H1 (cell line): ENCODE measurements around the gene CRYBA4. TPM values are rescaled to one million over a fixed set of nuclear protein-coding genes. Genes with fewer than 3 reads are reported as not detected.

Experiments
- CTCF ChIA-PET: fragments of 300-600 bp; sonication (Branson Sonifier 250); formaldehyde crosslinking; loops from one replicate; lab custom pipeline; 2021; ENCODE audit not compliant: partially characterized antibody; lab: Charles Lee
- POLR2A ChIA-PET: fragments of 300-600 bp; sonication (Branson Sonifier 250); formaldehyde crosslinking; loops from one replicate; lab custom pipeline; 2021; ENCODE audit warnings: inconsistent platforms; ENCODE audit not compliant: partially characterized antibody; lab: Charles Lee
- DNase-seq, 2 experiments: peaks; one replicate each; pipeline versions ENCODE4 v3.0.0 to v3.0.0-alpha.2; 2010 to 2022; ENCODE audit warnings: low spot score in 2 of 2, low read depth in 1 of 2, mixed read lengths in 1 of 2
- FAIRE-seq: peaks from 2 replicates; lab custom pipeline; 2011; peaks lifted over from hg19 to GRCh38; lab: Jason Lieb, UNC
- H2AFZ ChIP-seq: 2 replicates; pipeline ENCODE4 v1.8.1; 2012; ENCODE audit warnings: low read length, inconsistent platforms
- H2AK5ac ChIP-seq: 2 replicates; pipeline ENCODE4 v1.6.1; 2013; ENCODE audit warnings: low read depth, low read length
- H2BK120ac ChIP-seq: replicated peaks from 2 replicates; pipeline ENCODE3; 2013; ENCODE audit warnings: low read depth, low read length, inconsistent platforms
- H2BK12ac ChIP-seq: 2 replicates; pipeline ENCODE4 v1.6.1; 2013; ENCODE audit warnings: low read depth, low read length
- H2BK15ac ChIP-seq: 2 replicates; pipeline ENCODE4 v1.6.1; 2013; ENCODE audit warnings: low read length
- H2BK20ac ChIP-seq: 2 replicates; pipeline ENCODE4 v1.6.1; 2013; ENCODE audit warnings: low read length
- H2BK5ac ChIP-seq: 2 replicates; pipeline ENCODE4 v1.6.1; 2013; ENCODE audit warnings: low read depth, low read length
- H3K14ac ChIP-seq: 2 replicates; pipeline ENCODE4 v1.6.1; 2013; ENCODE audit warnings: inconsistent platforms; ENCODE audit not compliant: insufficient read length
- H3K18ac ChIP-seq: 2 replicates; pipeline ENCODE4 v1.6.1; 2013; ENCODE audit warnings: low read length; ENCODE audit errors: extremely low read depth
- H3K23ac ChIP-seq: 2 replicates; pipeline ENCODE4 v1.6.1; 2013; ENCODE audit warnings: inconsistent platforms; ENCODE audit not compliant: insufficient read length
- H3K23me2 ChIP-seq: 2 replicates; pipeline ENCODE4 v1.6.1; 2013; ENCODE audit warnings: low read depth, low read length
- H3K27ac ChIP-seq: 2 replicates; pipeline ENCODE4 v1.6.1; 2011; ENCODE audit warnings: low read depth, low read length, inconsistent platforms
- H3K27me3 ChIP-seq, 4 experiments: replicated peaks in 1 of 4; 1 replicate in 1 of 4; 2 replicates in 3 of 4; pipeline versions ENCODE4 v1.6.1 to v1.8.1; 2011 to 2013; ENCODE audit warnings: low read length in 3 of 4, mild to moderate bottlenecking in 3 of 4, inconsistent platforms in 2 of 4, mixed read lengths in 2 of 4, moderate library complexity in 1 of 4; ENCODE audit not compliant: control insufficient read depth in 3 of 4, insufficient read depth in 3 of 4; ENCODE audit errors: extremely low read depth in 1 of 4
- H3K36me3 ChIP-seq, 4 experiments: 2 replicates each; pipeline versions ENCODE4 v1.6.1 to v1.8.1; 2011 to 2013; ENCODE audit warnings: mild to moderate bottlenecking in 4 of 4, low read length in 3 of 4, moderate library complexity in 2 of 4, control low read depth in 1 of 4, inconsistent platforms in 1 of 4; ENCODE audit not compliant: insufficient read depth in 4 of 4, control insufficient read depth in 2 of 4
- H3K4ac ChIP-seq: replicated peaks from 2 replicates; pipeline ENCODE3; 2013; ENCODE audit warnings: low read length, low read depth, mixed read lengths, inconsistent platforms; ENCODE audit not compliant: insufficient read length
- H3K4me1 ChIP-seq, 4 experiments: replicated peaks in 1 of 4; 1 replicate in 1 of 4; 2 replicates in 3 of 4; pipeline versions ENCODE4 v1.6.1 to v1.8.1; 2011 to 2013; ENCODE audit warnings: low read length in 3 of 4, inconsistent platforms in 2 of 4, mixed read lengths in 1 of 4; ENCODE audit not compliant: insufficient read depth in 4 of 4, control insufficient read depth in 3 of 4
- H3K4me2 ChIP-seq, 2 experiments: 2 replicates each; pipeline versions ENCODE4 v1.6.1 to v1.8.1; 2011 to 2013; ENCODE audit warnings: low read depth in 2 of 2, low read length in 2 of 2, control low read depth in 1 of 2, inconsistent platforms in 1 of 2, mild to moderate bottlenecking in 1 of 2; ENCODE audit not compliant: insufficient read depth in 1 of 2
- H3K4me3 ChIP-seq, 4 experiments: fragments of 200-600, 300-600 bp in 1 of 4; sonication (generic), shearing (Covaris generic), sonication (Bioruptor Twin) in 1 of 4; 2 replicates each; pipeline versions ENCODE4 v1.5.1 to v1.8.1; 2011 to 2016; ENCODE audit warnings: low read length in 4 of 4, low read depth in 3 of 4, control low read depth in 2 of 4, inconsistent platforms in 2 of 4, mild to moderate bottlenecking in 2 of 4, mixed read lengths in 1 of 4, moderate library complexity in 1 of 4; ENCODE audit not compliant: insufficient read depth in 2 of 4; ENCODE audit errors: extremely low read depth in 1 of 4
- H3K56ac ChIP-seq: replicated peaks from 2 replicates; pipeline ENCODE3; 2013; ENCODE audit warnings: low read depth, mild to moderate bottlenecking, mixed read lengths, low read length, inconsistent platforms; ENCODE audit not compliant: insufficient read length
- H3K79me1 ChIP-seq: 2 replicates; pipeline ENCODE4 v1.6.1; 2013; ENCODE audit warnings: low read depth, low read length, control low read depth
- H3K79me2 ChIP-seq, 2 experiments: 2 replicates each; pipeline versions ENCODE4 v1.6.1 to v1.8.1; 2012 to 2013; ENCODE audit warnings: low read length in 2 of 2, mild to moderate bottlenecking in 2 of 2, inconsistent platforms in 1 of 2; ENCODE audit not compliant: insufficient read depth in 2 of 2, control insufficient read depth in 1 of 2
- H3K9ac ChIP-seq, 4 experiments: replicated peaks in 1 of 4; 1 replicate in 1 of 4; 2 replicates in 3 of 4; pipeline versions ENCODE4 v1.6.1 to v1.8.1; 2011 to 2013; ENCODE audit warnings: low read depth in 3 of 4, low read length in 3 of 4, control low read depth in 2 of 4, mild to moderate bottlenecking in 2 of 4, moderate library complexity in 2 of 4, inconsistent platforms in 1 of 4; ENCODE audit errors: extremely low read depth in 1 of 4
- H3K9me3 ChIP-seq, 2 experiments: 2 replicates each; pipeline versions ENCODE4 v1.6.1 to v1.8.1; 2012 to 2013; ENCODE audit warnings: mild to moderate bottlenecking in 2 of 2, moderate library complexity in 2 of 2, control low read depth in 1 of 2, inconsistent platforms in 1 of 2, low read depth in 1 of 2, low read length in 1 of 2, mixed read lengths in 1 of 2; ENCODE audit not compliant: insufficient read depth in 2 of 2
- H4K20me1 ChIP-seq, 2 experiments: replicated peaks in 1 of 2; 2 replicates each; pipeline versions ENCODE3 to v1.8.1; 2011 to 2013; ENCODE audit warnings: inconsistent platforms in 2 of 2, low read length in 2 of 2, mild to moderate bottlenecking in 1 of 2; ENCODE audit not compliant: insufficient read depth in 2 of 2, control insufficient read depth in 1 of 2
- H4K5ac ChIP-seq: 2 replicates; pipeline ENCODE4 v1.6.1; 2013; ENCODE audit warnings: low read length, low read depth, mixed read lengths, inconsistent platforms; ENCODE audit not compliant: insufficient read length
- H4K8ac ChIP-seq: 2 replicates; pipeline ENCODE4 v1.8.0; 2013; ENCODE audit warnings: mild to moderate bottlenecking, moderate library complexity, low read length, inconsistent platforms; ENCODE audit not compliant: insufficient read depth; ENCODE audit errors: extremely low read depth
- H4K91ac ChIP-seq: replicated peaks from 2 replicates; pipeline ENCODE3; 2013; ENCODE audit warnings: low read length, mixed read lengths, inconsistent platforms; ENCODE audit not compliant: insufficient read length
- ATF3 ChIP-seq: IDR thresholded peaks from 2 replicates; pipeline ENCODE4 v1.6.1; 2011; ENCODE audit warnings: low read depth, mild to moderate bottlenecking, low read length; ENCODE audit not compliant: insufficient read depth
- CBX5 ChIP-seq: fragments of 300-800, 300-1000 bp; sonication (generic); IDR thresholded peaks from 2 replicates; pipeline ENCODE4 v1.7.1; 2016; ENCODE audit warnings: antibody characterized with exemption, low read length, low read depth
- EGR1 ChIP-seq: IDR thresholded peaks from 2 replicates; pipeline ENCODE4 v1.6.1; 2011; ENCODE audit warnings: low read depth, low read length, borderline replicate concordance
- JUN ChIP-seq: IDR thresholded peaks from 2 replicates; pipeline ENCODE4 v1.6.1; 2011; ENCODE audit warnings: low read depth, mild to moderate bottlenecking, improper control_type of control experiment, low read length
- POLR2A ChIP-seq, 2 experiments: IDR thresholded peaks; 1 replicate in 1 of 2; 2 replicates in 1 of 2; pipeline ENCODE4 v1.6.1; 2011; ENCODE audit warnings: low read depth in 2 of 2, low read length in 2 of 2, mild to moderate bottlenecking in 2 of 2; ENCODE audit errors: control extremely low read depth in 1 of 2
- POLR2AphosphoS5 ChIP-seq: IDR thresholded peaks from 2 replicates; pipeline ENCODE4 v1.6.1; 2011; ENCODE audit warnings: low read depth, low read length
- SAP30 ChIP-seq: fragments of 300-600 bp; sonication (generic); IDR thresholded peaks from 2 replicates; pipeline ENCODE4 v1.7.1; 2012; ENCODE audit warnings: low read length, moderate library complexity, mild to moderate bottlenecking, inconsistent platforms; ENCODE audit not compliant: insufficient read depth, insufficient replicate concordance
- SIN3A ChIP-seq, 2 experiments: IDR thresholded peaks in 1 of 2; conservative IDR thresholded peaks in 1 of 2; 2 replicates each; pipeline ENCODE4 v1.6.1; 2011 to 2012; ENCODE audit warnings: low read length in 2 of 2, improper control_type of control experiment in 1 of 2, low read depth in 1 of 2, mild to moderate bottlenecking in 1 of 2
- SIX5 ChIP-seq: IDR thresholded peaks from 2 replicates; pipeline ENCODE4 v1.6.1; 2011; ENCODE audit warnings: mild to moderate bottlenecking, low read depth, low read length
- SP4 ChIP-seq: IDR thresholded peaks from 2 replicates; pipeline ENCODE4 v1.6.1; 2012; ENCODE audit warnings: low read length, inconsistent platforms
- TBP ChIP-seq: IDR thresholded peaks from 2 replicates; pipeline ENCODE4 v1.6.1; 2011; ENCODE audit warnings: low read depth, low read length, improper control_type of control experiment
- TEAD4 ChIP-seq: IDR thresholded peaks from 2 replicates; pipeline ENCODE4 v1.6.1; 2012; ENCODE audit warnings: low read depth, low read length, inconsistent platforms, mixed read lengths
- WGBS, 2 experiments: shearing (Covaris generic) in 1 of 2; methylation state at CpG; one replicate each; pipeline versions ENCODE4 v1.1.6 to v1.1.7; 2013 to 2015; ENCODE audit warnings: low lambda C conversion rate in 2 of 2, mixed read lengths in 2 of 2, inconsistent platforms in 1 of 2, low coverage in 1 of 2, missing lambda C conversion rate in 1 of 2; ENCODE audit not compliant: insufficient replicate concordance in 2 of 2, insufficient coverage in 1 of 2, insufficient read length in 1 of 2; ENCODE audit errors: extremely low coverage in 1 of 2, missing lambda C conversion rate in 1 of 2; 5-methylcytosine and 5-hydroxymethylcytosine counted together
- polyA plus RNA-seq, 7 experiments: library from polyadenylated mRNA; depleted of rRNA in 3 of 7; stranded (reverse) in 5 of 7; unstranded in 2 of 7; fragments of >200 nt in 5 of 7; fragments of 200-250 nt in 2 of 7; gene quantifications; 1 replicate in 5 of 7; 2 replicates in 1 of 7; 4 replicates in 1 of 7; pipeline versions ENCODE4 v1.2.1 to v1.2.3, GENCODE V29; 2011 to 2013; ENCODE audit warnings: missing spikeins in 2 of 7, mixed read lengths in 2 of 7
- total RNA-seq: library from RNA; stranded (reverse); fragmentation: NEBNext Ultra II Directional; extraction: Animal tissue kit (Norgen Biotek cat#: 25700); gene quantifications from 2 replicates; pipeline ENCODE4 v1.2.1, GENCODE V29; 2021

The CRYBA4 gene
- total and polyA plus RNA-seq, 2 of the 8 experiments (the other 6 are each of a cell fraction or from before 2014, with no cell fraction given): 0.67 to 3.1 TPM

- peaks cover 8 to 23% (median 17%) of the 10 kb centered on the region in 4 experiments for H3K4me1 ChIP-seq
- H3K56ac ChIP-seq: no peak overlapping the region
- H3K4me3 ChIP-seq: no peak overlapping the region
- no peak overlapping the region for H2BK120ac ChIP-seq
- 99% methylated on average over 12 of the region's 12 CpGs; no CpG with 5 or more reads in 1 of the 2 experiments for WGBS, 2 experiments
- H3K4ac ChIP-seq: no peak overlapping the region
- no peak overlapping the region for H3K27ac ChIP-seq
- H3K18ac ChIP-seq: no peak overlapping the region; the same call in 1 of the 2 replicates
- ChIA-PET POLR2A (interaction anchor here (1.1 kb wide), 1 partner anchor 48 kb away, joined by 3 read pairs; no protein-coding TSS in a partner anchor), CTCF (interaction anchor here (0.9 kb wide), 1 partner anchor 216 kb away, joined by 3 read pairs; no protein-coding TSS in a partner anchor)
- H2BK15ac ChIP-seq: no peak overlapping the region
- no peaks in the 10 kb centered on the region for H4K20me1 ChIP-seq
- no peak overlapping the region for H3K9ac ChIP-seq
- no peaks in the 10 kb centered on the region for H3K9me3 ChIP-seq
- H3K4me2 ChIP-seq: no peak overlapping the region
- no peak overlapping the region for H2AK5ac ChIP-seq
- H4K91ac ChIP-seq: peak overlapping the region; percentile 12
- H2AFZ ChIP-seq: no peak overlapping the region
- no peak overlapping the region for H3K14ac ChIP-seq
- no peaks in the 10 kb centered on the region for H3K79me2 ChIP-seq
- peaks cover 5 to 27% (median 25%) of the 10 kb centered on the region in 4 experiments for H3K27me3 ChIP-seq
- no peaks in the 10 kb centered on the region for H3K36me3 ChIP-seq
- no peaks in the 10 kb centered on the region; the same call in 1 of the 2 replicates for H3K79me1 ChIP-seq
- H2BK20ac ChIP-seq: peak overlapping the region; percentile 66
- no peak for FAIRE-seq
- no peak overlapping the region for H4K5ac ChIP-seq
- no peak overlapping the region for H4K8ac ChIP-seq
- no peak overlapping the region for H3K23ac ChIP-seq
- peaks cover 5% of the 10 kb centered on the region; the same call in 1 of the 2 replicates for H3K23me2 ChIP-seq
- H2BK12ac ChIP-seq: peak overlapping the region; percentile 77
- H2BK5ac ChIP-seq: peak overlapping the region; percentile 40; the same call in 1 of the 2 replicates
- no peak for DNase-seq
- TF ChIP-seq SIN3A (conservative IDR thresholded peaks at IDR 0.05 in 1 of 2, IDR thresholded peaks at IDR 0.05 in 1 of 2; ENCODE audit: low read depth in 1 of 2, low read length in 2 of 2) (no peak), TBP (no peak), CBX5 (no peak), SIX5 (no peak), JUN (no peak), TEAD4 (no peak), SP4 (no peak), SAP30 (no peak), EGR1 (no peak), POLR2AphosphoS5 (no peak), POLR2A (IDR thresholded peaks at IDR 0.05; ENCODE audit: control extremely low read depth in 1 of 2, low read depth in 2 of 2, low read length in 2 of 2) (no peak), ATF3 (no peak)
Measured at GRCh38 chr22:26610072-26610958, 11.4 kb upstream of the CRYBA4 start.
